HG02973 (cell line): ENCODE results near the gene C1orf174.

Experiments used
- ATAC-seq: cut with Tn5 transposase; IDR thresholded peaks from one replicate; pipeline ENCODE4 v1.9.1; 2021; ENCODE audit warnings: moderate library complexity; ENCODE audit not compliant: unreplicated experiment

C1orf174 gene

GRCh38 chr1:3841491-3841890 is 58.6 kb downstream of the C1orf174 start:
- no peak for ATAC-seq
